ENCODE results near the gene TSACC.
A peak's percentile ranks its signal among the peaks of the same experiment; 100 is the strongest.

The TSACC gene

DNA sequence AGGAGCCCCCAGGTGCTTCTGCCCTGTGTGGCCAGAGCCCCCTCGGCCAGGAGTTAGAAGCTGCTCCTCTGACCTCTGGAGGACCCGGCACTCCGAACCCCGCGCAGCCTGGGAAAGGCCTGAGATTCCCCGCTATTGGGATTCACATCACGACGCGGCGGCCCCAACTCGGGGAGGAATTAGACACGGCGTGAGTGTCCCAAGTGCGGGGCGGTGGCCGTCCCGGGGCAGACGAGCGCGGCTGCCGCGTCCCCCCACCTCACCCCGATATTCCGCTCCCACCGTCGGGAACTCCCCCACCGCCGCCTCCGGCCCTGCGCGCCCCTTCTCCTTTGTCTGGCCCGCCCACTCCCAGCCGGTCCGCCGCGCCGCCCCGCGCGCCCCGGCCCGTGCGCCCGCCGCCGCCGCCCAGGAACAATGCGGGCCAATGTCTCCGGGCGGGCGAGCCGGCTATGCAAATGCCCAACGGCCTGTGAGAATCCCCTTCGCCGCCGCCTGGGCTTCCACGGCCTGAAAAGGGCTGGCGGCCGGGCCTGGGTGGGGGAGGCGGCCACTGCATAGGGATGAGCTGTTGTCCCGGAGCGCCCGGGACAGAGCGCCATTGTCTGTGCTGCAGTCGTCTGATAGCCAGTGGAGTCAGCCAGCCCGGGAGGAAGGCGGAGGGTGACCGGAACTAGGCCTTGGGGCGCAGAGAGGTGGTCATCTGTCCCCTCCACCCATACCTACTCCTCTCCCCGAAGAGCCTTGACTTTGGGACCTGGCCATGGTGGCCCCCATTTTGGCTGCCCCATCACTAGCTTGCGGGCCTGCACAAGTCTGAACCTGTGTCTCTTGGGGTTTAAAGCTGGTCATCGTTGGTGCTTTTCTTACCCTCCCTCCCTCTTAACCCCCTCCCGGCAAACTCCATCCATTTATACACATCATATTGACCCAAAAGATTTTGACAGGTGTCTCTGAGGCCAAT, 50.1 kb downstream of the TSACC start:
- no peak for DNase-seq
- in situ Hi-C loops (cut with MboI; ENCODE audit: low pct_unique_long_range_greater_than_20kb, low sequenced_read_pairs): loop anchor here (10.0 kb wide), 1 partner anchor 56 kb away; no protein-coding TSS in a partner anchor

- no peak for DNase-seq
- in situ Hi-C loops (cut with MboI; ENCODE audit: low pct_unique_long_range_greater_than_20kb, low sequenced_read_pairs): loop anchor here (10.0 kb wide), 1 partner anchor 55 kb away; no protein-coding TSS in a partner anchor
These were observed 51.0 kb downstream of the TSACC start for GRCh38 chr1:156389311-156389710.

DNA sequence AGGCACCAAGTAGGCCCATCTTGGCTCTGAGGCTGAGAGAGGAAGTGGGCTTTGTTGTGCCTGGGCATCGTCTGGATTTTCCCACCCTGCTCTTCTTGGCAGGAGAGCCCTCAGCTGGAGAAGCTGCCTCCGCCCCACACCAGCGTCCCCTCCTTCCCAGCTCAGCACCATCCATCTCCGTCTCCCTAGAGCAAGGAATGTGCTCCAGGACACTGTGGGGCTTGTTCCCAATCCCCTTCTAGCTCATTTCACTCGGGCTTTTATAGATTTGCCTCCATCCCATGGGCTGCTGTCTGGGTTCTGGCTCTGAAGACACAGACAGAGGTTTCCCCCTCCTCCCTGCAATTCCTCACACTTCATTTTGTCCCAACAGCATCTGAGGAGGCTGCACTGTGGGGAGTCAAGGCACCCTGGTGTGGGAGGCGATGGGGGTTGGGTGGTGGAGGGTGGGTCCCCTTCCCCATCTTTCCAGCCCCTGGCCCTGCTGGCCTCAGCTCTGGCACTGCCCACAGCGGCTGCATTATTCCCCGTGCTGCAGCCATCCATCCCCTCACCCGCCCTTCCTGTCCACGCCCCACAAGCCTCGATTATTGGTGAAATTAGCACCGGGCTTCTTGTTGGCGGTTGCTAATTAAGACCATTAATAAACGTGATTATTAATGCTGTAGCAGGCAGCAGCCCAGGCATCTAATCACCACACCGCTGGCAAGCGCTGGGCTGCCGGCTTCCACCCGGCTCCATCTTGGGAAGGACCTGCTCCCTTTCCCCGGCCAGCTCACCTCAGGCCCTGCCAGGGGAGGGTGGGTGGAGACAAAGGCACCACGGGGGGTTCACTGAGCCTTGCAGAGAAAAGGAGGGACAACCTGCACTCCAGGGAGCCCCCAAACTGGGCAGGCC, 52.4 kb downstream of the TSACC start:
- DNase-seq: no peak
- in situ Hi-C loops (cut with MboI; ENCODE audit: low pct_unique_long_range_greater_than_20kb, low sequenced_read_pairs): no loop called here

GRCh38 chr1:156391366-156391677, 53.0 kb downstream of the TSACC start:
- in situ Hi-C loops (cut with MboI; ENCODE audit: low pct_unique_long_range_greater_than_20kb, low sequenced_read_pairs): no loop called here
- DNase-seq: no peak

GRCh38 chr1:156391701-156392100, 53.4 kb downstream of the TSACC start:
- in situ Hi-C loops (cut with MboI; ENCODE audit: low pct_unique_long_range_greater_than_20kb, low sequenced_read_pairs): no loop called here
- no peak for DNase-seq

DNA sequence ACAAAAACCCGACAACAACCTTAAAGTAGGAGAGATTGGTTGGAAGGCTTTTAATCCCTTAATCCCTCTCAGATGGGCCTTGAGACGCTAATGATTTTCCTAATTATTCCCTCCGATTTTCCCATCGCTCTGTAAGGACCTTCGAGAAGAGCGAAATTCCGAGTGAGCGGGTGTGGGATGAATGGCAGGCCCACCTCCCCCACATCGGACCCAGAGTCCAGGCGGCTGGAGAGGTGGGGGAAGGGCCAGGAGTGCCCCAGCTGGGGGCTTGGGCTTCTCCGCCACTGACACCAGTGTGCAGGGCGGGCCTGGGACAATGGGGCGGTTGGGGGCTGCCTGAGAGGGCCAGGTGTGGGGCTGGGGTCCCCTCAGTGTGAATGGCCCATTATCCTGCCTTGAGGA, 54.1 kb downstream of the TSACC start:
- no peak for DNase-seq
- in situ Hi-C loops (cut with MboI; ENCODE audit: low pct_unique_long_range_greater_than_20kb, low sequenced_read_pairs): no loop called here

DNA sequence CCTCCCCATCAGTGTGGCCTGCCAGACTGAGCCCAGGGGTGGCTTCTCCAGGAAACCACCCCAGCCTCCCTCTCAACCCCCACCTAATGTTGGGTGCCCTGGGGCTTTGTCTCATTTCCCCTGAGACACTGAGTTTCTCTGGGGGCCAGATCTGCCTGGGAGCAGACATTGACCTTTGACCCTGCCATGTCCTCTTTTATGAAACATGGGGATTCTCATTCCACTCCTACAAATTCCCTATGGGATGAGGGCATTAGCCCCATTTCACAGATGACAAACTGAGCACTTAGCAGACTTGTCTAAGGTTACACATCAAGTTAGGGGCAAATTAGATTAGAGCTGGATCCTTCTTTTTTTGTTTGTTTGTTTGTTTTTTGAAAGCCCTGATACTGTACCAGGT, 54.8 kb downstream of the TSACC start:
- no peak for DNase-seq
- in situ Hi-C loops (cut with MboI; ENCODE audit: low pct_unique_long_range_greater_than_20kb, low sequenced_read_pairs): no loop called here

DNA sequence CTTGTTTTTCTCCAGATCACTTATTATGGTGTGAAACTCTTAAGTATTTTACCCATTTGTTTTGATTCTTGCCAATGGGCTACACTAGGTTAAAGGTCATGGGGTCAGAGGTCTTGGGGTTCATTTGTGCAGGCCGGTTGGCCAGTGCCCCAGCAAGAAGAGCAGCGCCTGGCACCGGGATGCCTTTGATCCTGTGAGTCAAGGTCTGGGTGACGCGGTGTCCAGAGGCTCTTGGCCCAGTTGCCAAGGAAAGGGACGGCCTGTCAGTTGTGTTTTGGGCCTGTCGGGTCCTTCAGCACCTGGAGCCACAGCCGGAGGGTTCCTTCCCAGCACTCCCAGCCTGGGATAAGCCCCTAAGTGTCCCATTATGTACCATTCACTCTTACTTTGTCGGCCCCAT, 55.8 kb downstream of the TSACC start:
- in situ Hi-C loops (cut with MboI; ENCODE audit: low pct_unique_long_range_greater_than_20kb, low sequenced_read_pairs): no loop called here
- DNase-seq: no peak

DNA sequence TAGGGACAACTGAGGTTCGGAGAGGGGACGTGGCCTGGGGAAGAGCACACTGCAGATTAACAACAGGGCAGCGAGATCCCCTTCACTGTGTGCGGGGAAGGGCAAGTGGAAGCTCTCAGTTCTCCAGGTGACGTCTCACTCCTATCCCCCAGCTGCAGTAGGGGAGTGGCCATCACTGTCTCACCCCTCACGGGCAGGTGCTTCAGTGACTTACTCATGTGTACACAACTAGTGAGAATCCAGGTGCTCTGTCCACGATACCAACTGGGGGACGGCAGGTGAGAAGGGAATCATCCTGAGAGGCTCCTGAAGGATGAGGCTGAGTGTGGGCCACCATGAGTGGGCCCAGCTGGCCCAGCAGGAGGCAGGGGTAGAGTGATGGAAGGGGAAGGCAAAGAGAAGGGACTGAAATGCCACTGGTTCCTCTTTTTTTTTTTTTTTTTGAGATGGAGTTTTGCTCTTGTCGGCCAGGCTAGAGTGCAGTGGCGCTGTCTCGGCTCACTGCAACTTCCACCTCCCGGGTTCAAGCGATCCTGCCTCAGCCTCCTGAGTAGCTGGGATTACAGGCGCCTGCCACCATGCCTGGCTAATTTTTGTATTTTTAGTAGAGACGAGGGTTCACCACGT, 56.6 kb downstream of the TSACC start:
- DNase-seq: peak; percentile 82

More for the DNA sequence above, 56.6 kb downstream of the TSACC start:
- in situ Hi-C loops (cut with MboI; ENCODE audit: low pct_unique_long_range_greater_than_20kb, low sequenced_read_pairs): no loop called here

Data from KBM-7 (cell line).